NCI-H2171 treated with DMSO at 0.1 percent for 48 hours (cell line): ENCODE results near the gene TUBA3C.

Experiments
- DNase-seq: peaks from one replicate; lab custom pipeline; 2025; lab: John Stamatoyannopoulos, UW

TUBA3C gene

DNA sequence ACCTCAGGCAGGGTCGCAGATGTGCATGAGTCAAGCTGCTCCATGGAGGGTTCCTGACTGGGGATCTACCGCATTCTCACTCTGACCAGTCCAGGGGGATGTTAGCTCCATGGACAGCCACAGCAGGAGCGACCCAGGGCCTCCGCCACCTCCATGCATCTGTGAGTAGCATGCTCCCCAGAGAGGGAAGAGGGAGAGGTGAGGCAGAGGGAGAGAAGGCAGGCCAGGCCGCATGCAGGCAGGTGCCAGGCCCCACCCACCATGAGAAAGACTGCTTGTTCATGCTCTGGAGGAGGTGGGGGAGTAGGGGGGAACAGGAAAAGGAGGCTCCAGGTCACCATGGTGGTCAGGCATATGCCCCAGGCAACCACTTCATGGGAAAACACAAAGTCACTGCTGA lies 20.3 kb downstream of the TUBA3C start:
- DNase-seq, result no peak

DNA sequence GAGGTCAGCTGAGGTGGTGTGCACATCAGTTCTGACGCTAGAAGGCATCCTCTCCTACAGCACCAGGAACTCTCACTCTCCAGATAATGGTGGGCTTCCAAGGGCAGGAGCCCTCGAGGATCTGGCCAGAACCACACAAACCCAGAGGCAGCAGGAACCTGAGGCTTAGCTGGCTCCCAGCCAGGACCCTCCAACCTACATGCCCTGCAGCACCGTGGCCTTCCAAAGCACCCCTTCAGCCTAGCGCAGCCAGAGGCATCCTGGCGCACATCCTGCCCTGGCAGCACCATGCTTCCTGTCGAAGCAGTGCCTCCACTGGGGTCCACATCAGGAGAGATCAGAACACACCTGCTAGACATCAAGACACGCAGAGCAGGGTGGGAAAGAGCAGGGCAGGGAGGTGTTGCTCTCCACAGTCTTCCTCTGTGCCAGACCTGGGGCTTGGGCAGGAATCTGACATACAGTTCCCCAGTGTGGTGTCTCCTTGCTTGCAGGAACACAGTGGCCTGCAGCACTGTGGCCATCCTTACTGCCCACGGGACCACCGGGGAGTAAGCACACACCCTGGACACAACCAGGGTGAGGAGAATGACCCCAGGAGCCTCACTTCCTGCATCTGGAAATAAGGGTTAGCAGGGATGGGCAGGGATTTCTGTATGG lies 21.7 kb downstream of the TUBA3C start:
- no peak for DNase-seq

DNA sequence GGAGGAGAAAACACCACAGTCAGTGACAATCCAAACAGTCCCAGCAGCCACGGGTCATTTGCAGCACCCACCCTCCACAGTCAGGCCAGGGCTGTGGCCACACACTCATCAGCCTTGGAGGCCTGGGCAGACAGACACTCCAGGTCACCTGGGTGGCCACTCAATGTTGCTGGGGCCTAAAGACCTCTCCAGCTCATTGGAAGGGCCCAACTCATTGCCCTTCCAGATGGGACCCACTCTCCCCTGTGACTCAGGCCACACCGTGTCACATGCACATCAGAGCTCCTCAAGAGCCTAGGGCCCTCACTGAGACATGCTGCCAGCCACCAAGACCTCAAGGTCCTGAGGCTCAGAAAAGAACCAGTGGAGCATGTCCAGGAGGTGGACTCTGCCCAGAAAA lies 22.4 kb downstream of the TUBA3C start:
- DNase-seq, result no peak

DNA sequence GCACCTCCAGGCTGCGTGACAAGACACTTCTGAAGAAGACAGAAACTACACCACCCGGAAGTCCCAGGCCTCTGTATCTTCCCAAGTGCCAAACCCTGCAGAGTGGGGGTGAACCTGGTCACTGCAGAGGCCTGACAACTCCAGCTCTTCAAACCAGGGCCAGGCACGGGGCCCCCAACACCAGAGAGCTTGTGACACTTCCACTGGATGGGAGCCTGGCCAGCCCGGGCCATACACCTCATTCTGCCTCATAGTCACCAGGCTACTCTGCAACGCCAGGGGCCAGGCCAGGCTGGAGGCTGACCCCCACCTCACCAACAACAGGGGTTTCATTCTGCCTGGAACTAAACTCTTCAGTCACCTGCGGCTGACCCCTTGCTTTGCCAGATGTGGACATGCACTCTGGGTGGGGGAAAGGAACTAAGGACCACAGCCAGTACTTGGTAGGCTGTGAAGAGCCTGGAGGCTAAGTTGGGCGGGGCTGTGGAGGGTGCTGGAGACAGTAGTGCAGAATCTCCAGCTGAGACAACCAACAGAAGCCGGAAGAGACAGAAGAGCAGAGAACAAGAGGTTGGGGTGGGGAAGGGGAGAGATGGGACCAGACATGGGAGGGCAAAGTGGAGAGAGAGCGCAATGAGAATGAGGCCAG lies 23.0 kb downstream of the TUBA3C start:
- no peak for DNase-seq

DNA sequence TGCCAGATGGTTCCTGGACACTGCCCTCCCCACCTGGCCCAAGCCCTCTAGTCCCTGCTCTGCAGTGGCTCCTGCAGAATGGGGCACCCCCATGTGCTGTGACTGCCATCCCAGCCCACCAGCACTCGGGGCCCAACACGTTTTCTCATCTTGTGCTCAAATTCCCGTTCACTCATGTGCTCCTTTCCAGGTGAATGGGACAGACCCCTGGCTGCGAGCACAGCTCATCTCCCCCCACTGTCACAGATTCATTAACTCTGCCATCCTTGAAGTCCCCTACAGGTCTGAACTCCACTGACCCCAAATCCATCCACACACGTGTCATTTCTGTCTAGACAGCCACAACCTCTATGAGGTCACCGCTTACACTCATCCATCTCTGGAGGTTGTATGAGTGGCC lies 23.6 kb downstream of the TUBA3C start:
- DNase-seq, result no peak

DNA sequence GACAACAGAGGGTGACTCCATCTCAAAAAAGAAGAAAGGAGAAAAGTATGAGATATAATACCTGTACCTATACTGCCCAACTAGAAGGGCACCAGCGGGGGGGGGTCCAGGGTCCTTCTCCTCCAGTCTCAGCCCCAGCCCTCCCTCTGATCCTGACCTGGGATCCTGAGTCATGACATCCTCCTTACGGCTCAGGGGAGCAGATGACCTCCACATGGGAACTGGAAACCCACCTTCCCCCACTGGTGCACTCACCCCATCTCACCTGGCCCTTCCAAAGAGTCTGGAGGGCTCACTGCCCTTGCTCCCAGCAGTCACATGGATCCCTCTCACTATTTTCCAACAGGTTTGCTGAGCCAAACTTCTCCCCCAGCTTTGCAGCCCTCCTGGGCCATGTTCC lies 24.2 kb downstream of the TUBA3C start:
- no peak for DNase-seq

DNA sequence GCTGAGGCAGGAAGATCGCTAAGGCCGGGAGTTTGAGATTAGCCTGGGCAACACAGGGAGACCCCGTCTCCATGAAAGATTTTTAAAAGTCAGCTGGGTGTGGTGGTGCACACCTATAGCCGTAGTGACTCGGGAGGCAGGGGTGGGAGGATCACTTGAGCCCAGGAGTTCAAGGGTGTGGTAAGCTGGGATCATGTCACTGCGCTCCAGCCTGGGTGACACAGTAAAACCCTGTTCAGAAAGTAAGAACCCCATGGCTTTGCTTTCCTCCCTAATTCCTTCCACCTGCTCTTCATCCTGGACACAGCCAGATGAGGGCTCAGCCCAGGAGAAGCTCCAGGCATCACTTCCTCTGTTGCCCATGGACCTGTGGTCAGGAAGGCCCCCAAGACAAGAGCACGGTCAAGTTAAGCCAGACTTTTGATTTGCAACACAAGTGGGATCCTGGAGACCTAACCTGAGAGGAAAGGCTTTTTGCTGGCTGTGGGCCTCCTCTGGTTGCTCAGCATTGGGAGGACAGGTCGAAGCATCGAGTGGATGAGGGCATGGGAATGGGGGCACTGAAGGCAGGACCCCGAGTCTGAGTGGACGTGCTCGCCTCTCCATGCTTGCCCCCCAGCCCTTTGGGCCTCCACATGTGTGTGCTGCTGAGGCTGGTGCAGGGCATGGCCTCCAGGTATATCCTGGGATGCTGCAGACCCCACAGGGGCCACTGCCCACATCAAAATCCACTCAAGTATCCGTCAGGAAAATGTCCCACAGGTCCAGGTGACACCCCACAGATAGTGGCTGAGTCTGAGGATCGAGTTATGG lies 25.4 kb downstream of the TUBA3C start:
- DNase-seq, result no peak

DNA sequence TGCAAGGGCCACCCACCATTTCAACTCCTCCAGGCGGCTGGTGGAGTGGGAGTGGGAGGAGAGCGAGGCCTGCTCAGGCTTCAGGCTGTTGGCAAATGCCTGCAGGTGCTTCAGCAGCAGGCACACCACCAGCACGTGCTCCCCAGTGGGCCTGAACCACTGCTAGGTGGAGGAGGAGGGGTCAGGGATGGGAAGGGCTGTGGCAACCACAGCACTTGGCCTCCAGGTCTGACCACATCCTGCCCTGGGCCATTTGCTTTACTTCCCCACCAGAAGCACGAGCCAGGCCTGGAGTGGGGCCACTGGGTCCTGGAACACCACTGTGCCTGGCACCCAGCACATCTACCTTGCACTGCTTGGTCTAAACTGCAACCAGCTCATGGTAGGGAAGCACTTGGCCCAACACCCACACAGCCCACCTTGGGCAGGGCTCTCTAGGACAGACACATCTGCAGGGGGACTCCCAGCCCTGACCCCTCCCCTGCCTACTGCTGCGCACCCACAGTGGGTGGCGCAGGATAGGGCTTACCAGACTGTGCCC lies 26.2 kb downstream of the TUBA3C start:
- DNase-seq, result no peak

DNA sequence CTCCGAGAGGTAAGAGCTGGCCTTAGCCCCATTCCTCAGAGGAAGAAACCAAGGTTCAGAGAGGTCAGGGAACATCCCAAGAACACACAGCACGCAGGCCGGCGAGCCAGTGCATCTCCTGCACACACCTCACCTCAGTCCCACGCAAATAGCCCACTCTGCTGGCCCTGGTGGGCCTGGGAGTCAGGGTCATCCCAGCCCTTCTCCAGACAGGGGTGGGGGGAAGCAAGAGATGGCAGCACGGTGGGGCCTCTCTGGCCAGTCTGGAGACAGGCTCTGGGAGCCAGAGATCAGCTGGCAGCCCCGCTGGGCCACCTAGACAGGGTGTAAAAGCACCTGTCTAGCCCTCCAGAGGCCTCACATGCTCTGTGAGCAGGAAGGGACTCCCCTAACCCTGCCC lies 26.8 kb downstream of the TUBA3C start:
- no peak for DNase-seq

DNA sequence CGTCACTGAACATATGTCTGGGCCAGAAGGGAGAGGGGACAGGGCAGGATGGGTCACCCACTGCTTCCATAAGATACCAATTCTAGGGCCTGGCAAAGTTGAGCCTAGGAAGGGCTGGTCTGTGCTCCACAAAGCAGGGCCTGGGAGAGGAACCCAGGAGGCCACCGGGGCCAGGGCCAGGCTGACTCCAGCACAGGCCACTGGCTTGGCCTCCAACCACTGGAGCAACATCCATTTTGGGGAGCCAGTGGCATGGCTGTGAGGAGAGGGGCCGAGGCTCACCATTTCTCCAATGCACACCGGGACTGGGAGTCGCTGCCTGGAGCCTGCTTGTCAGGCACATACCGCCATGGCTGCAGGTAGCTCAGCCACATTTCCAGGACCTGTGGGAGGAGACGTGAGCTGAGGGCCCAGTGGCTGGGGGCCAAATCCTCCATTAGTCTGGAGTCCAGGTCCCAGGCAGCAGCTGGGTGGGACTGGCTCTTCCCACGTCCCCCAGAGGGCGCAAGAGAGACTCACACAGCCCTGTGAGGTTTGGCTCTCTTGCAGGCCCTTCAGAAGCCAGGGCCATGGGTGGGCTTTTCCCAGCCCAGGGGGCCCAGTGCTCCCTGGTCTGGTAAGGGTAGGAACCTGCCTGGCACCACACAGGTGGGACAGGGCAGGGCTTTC lies 27.7 kb downstream of the TUBA3C start:
- DNase-seq, result no peak

DNA sequence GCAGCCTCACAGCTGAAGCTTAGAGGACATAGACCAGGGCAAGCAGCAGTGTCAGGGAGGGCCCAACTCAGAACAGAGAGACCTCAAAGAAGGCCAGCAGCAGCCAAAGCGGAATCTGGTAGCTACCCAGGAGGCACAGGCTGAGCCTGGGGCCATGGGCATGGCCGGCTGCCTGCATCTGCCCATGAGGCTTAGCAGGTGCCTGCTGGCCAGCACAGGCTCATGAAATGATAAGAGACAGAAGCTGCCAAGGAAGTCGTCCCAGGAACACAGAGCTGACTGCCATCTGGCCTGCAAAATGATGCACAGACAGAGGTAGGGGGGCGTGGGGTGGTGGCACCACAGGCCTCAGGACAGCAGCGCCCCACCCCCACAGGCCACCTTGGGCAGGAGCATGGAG lies 29.2 kb downstream of the TUBA3C start:
- no peak for DNase-seq

DNA sequence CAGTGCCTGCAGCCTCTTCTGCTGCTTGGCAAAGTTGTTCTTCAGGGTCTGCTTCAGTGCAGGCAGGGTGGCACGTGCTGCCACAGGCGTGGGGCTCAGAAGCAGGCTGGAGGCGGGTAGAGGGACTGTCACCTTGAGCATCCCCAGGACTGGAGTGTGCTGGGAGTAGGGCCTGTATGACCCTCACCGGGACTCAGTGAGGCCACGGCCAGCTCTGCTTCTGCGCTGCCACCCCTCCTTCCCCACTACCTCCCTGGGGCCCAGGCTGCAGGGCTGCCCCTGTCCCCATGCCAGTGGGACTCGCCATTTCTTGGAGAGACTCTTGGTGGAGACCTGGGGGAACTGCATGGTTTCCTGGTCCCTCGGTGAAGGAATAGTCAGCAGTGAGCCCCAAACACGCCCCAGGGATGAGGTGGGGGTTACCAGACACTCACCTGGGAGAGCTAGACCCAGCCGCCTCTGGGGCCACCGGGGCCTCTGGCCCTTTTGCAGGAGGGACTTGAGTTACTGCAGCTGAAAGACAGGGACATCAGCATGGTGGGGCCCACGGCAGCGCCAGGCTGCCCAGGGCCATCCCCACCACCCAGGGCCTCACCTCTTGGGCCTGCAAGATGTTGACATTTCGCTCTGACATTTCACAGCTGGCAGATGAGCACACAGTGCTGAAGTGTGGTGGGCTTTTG lies 29.9 kb downstream of the TUBA3C start:
- DNase-seq, result no peak

DNA sequence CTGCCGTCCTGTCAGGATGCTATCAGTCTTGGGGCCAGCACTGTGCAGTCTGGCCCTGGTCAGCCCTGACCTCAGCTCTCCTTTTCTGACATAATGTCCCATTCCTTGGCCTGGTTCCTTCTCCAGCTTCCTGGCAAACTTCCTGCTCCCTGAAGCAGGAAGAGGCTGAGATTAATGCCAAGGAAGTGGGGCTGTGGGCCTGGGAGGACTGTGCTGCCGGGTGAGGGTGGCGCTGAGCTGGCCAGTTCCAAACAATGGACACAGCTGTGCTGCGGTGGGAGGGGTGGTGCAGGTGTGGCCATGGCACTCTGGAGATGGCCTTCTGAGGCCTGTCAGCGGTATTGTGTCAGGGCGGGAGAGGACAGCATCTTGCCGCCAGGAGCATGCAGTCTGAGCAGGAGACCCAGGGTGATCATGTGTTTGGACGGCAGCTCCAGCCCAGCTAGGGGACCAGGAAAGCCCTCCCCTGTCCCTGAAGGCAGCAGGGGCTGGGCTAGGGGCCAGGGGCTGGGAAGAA lies 30.9 kb downstream of the TUBA3C start:
- DNase-seq, result no peak

DNA sequence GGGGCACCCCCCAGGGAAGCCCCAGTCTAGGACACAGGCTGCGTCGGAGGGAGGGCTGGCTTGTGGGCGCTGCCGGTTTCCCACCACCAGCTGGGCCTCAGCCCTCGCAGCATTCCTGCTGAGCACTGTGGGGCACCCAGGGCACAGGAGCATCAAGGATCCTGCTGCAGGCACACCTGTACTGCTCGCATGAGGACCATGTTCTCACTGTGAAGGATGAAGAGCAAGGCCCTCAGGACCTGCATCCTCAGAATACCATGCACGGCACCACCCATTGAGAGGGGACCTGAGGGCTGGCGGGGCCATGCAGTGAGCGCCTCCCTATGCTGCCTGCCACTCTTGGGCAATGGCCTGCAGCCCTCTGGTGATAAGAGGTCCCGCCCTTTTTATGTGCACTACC lies 31.4 kb downstream of the TUBA3C start:
- no peak for DNase-seq

DNA sequence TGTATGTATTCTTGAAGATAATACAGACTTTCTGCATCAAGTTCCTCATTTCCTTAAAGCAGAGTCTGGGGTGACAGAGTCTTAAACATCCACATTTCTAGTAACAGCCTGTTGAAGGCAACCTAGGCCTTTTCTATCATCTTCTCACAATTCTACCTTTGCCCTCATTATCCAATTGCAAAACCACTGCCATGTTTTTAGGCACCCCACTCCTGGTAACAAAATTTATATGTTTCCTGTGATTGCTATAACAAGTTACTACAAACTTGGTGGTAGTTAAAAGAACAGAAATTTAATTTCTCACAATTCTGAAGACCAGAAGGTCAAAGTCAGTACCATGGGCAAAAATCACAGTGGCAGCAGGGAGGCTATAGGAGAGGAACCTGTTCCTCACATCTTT lies 33.1 kb downstream of the TUBA3C start:
- no peak for DNase-seq
